Measurements from ENCODE around the gene ZMYM2.
"Not testable (repeated sequence)": the region's sequence is repeated elsewhere in the genome, so short reads cannot be mapped to it uniquely, and the experiment has no call there.

Gene ZMYM2

GRCh38 chr13:19984430-19985218, 26.1 kb downstream of the ZMYM2 start:
- DNase-seq: no peak

- no peak for DNase-seq
These were observed 26.7 kb downstream of the ZMYM2 start for GRCh38 chr13:19985219-19985556.

DNA sequence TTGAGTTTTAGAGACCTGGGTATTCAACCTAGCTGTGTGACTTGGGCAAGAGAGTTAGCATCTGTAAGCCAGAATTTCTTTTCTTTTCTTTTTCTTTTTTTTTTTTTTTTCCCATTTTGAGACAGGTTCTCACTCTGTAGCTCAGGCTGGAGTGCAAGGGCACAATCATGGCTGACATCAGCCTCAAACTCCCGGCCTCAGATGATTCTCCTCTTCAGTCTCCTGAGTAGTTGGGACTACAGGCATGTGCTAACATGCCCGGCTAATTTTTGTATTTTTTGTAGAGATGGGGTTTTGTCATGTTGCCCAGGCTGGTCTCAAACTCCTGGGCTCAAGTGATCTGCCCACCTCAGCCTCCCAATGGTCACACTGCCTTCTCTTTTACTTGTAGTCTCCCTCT, 33.0 kb downstream of the ZMYM2 start:
- no peak for DNase-seq

GRCh38 chr13:19993024-19993423, 34.5 kb downstream of the ZMYM2 start:
- no peak for DNase-seq

DNA sequence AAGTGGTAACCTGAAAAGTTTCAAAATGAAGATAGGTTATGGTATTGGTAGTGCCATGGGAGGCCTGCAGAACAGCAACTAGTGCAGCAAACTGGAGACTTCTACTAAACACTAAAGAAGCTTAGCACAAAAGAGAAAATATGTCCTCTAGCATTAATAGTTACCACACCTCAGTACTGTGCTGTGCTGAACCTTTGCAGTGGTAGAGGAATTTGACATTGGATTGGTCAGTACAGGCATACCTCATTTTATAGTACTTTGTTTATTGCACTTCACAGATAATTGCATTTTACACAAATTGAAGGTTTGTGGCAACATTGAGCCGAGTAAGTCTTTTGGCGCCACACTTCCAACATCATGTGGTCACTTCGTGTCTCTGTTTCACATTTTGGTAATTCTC, 40.4 kb downstream of the ZMYM2 start:
- no peak for DNase-seq

GRCh38 chr13:20000062-20000552, 41.6 kb downstream of the ZMYM2 start:
- DNase-seq: no peak

- DNase-seq: no peak
These were observed 43.1 kb downstream of the ZMYM2 start for GRCh38 chr13:20001366-20002190.

DNA sequence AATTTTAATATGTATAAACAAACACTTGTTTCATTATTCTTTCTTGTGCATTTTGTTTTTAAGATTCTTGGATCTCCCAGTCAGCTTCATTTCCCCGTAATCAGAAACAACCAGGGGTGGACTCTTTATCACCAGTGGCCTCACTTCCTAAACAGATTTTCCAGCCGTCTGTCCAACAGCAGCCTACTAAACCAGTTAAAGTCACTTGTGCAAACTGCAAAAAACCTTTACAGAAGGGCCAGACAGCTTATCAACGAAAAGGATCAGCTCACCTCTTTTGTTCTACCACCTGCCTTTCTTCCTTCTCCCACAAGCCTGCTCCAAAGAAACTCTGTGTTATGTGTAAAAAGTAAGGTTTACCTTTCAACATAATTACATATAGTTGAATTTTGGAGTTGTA, 44.3 kb downstream of the ZMYM2 start:
- no peak for DNase-seq

DNA sequence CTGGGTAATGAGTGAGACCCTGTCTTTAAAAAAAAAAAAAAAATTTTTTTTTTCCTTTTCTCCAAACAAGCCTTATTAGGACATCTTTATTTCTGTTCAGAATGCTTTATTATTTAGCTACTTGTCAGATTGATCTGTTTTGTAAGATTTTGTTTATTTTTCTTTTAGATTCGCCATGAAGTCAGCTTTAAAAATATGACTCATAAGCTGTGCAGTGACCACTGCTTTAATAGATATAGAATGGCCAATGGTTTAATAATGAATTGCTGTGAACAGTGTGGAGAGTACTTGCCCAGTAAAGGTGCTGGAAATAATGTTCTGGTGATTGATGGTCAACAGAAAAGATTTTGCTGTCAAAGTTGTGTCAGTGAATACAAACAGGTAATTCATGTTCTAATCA, 47.7 kb downstream of the ZMYM2 start:
- DNase-seq: no peak

DNA sequence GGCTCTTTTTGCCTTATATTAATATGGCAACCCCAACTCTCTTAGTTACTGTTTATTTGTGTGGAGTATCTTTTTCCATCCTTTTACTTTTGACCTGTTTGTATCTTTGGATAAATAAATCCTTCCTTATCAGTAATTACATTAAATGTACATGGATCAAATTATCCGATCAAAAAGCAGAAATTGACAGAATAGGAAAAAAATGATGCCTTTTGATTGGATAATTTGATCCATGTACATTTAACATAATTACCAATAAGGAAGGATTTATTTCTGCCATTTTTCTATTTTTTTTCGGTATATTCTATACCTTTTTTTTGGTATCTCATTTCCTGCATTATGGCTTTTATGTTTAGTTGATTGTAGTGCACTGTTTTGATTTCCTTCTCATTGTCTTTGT, 57.2 kb downstream of the ZMYM2 start:
- DNase-seq: no peak

- DNase-seq: no peak
These were observed 58.3 kb downstream of the ZMYM2 start for GRCh38 chr13:20016649-20017364.

DNA sequence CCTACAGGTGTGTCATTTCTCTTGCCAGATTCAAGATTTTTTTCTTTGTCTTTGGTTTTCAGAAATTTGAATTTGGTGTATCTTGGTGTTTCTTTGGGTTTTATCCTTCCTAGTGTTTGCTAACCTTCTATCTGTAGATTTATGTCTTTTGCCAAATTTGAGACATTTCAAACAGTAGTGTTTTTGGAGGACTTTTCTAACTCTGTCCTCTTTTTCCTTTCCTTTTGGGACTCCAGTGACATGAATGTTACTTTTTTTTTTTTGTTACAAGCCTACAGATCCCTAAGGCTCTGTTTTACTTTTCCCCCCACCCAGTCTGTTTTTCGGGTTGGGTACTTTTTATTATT, 58.8 kb downstream of the ZMYM2 start:
- no peak for DNase-seq

DNA sequence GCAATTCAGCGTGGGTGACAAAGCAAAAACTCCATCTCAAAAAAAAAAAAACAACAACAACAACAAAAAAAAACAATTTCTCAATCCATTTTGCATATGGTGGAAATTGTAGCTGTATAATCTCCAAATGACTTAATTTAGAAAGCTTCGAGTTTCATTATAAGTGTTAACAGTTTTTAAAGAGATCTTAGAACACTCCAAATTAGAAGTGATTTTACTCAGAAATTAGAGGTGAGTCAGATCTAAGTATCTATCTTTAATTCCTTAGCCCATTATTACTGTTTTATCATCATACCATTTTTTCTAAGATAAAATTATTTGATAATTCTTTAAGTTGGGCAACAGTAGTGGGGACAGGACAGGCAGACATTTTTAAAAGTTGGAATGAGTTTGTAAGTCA, 60.5 kb downstream of the ZMYM2 start:
- DNase-seq: no peak

DNA sequence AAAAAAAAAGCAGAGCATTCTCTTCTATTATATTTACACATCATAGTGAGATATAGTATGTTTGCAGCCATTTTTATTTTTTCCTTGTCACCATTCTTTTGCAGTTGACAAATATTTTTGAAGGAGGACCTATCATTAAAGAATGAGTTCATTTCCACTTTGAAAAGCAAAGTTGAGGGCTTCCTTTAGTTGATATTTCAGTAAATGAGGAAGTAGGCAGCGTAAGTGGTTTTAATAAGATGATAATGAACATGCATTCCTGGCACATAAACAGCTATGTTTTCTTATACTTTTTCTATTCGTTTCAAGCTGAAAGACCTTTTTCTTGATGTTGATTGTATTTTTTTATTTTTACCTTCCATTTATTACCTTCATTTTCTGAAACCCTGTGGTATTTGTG, 66.2 kb downstream of the ZMYM2 start:
- DNase-seq: no peak

DNA sequence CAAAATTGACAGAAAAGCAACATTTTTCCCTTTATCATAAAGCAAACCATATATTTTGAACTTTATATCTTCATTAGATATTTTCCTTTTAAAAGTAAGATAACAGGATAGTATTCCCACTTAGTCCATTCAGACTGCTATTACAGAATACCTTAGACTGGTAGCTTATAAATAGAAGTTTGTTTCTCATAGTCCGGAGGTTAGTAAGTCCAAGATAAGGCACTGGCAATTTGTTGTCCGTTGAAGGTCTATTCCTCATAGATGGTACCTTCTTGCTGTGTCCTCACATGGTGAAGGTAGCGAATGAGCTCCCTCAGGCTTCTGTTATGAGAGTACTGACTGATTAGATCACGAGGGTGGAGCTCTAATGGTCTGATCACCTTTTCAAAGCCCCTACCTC, 70.4 kb downstream of the ZMYM2 start:
- no peak for DNase-seq

DNA sequence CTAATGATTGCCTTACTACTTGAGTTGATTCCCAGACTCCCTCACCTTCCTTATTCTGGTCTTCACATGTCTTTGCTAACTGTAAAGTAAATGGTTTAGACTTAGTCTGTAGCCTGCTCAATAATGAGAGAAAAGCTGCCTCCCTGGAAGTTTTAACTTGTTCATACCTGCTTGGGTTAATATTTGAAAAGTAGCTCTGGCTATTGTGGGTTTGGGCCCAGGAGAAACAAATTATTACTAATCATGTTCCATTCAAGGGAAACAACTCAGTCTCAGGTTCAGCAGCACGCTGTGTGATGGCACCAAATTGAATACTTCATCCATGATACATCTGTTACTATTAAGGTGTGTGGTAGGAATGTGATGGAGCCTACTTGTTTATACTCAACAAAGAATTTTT, 75.0 kb downstream of the ZMYM2 start:
- no peak for DNase-seq

GRCh38 chr13:20035130-20035529, 76.6 kb downstream of the ZMYM2 start:
- DNase-seq: no peak

GRCh38 chr13:20037908-20038307, 79.4 kb downstream of the ZMYM2 start:
- no peak for DNase-seq

- not testable (repeated sequence) for DNase-seq
These were observed 84.1 kb downstream of the ZMYM2 start for GRCh38 chr13:20042603-20043002.

DNA sequence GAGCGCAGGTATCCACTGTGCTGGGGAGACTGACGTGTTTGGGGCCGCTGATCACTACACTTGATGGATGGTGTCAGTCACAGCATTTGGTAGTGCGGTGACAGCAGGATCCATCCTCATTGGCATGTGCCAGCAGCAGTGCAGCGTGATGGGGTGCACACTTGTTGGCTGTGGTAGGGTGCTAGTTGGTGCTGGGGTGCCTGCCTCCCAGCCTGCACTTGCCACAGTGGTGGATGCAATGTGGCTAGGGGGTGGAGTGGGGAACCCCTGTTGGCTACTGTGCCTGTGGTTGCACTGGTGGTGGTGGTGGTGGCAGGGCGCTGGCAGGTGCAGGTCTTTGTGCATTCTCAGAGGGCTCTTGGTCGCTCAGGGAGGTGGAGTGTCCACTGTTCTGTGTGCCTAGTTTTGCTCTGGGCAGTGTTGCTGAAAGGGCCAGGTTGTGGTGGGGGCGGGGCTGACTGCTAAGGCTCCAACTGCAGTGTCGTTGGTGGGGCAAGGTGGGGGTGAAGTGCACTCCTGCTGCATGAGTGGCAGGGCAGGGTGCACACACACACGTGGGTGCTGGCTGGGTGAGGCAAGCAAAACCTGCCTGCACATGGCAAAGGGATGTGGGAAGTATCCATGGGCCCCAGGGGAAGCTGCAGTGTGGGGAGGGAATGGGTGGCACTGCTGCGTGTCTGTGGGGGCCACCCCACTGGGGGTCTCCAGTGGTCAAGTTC, 84.8 kb downstream of the ZMYM2 start:
- DNase-seq: no peak

DNA sequence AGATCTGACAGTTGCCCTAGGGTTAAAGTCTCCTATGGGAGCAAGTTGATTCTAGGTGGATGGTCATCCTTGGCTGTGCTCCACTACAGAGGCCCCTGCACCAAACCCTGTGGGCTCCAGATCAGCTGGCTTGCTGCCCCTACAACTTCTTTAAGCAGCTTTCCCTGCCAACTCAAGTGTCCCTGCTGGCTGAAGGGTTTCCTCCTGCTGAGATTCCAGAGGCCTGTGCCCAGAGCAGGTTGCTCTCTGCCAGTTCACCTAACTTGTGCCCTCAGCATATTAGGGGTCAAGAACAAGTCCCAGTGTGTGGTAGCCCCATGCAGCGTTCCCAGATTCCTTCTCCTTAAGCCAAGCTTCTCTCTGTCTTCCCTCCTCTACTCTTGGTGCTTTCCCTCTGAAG, 85.6 kb downstream of the ZMYM2 start:
- no peak for DNase-seq

GRCh38 chr13:20045950-20046548, 87.5 kb downstream of the ZMYM2 start:
- DNase-seq: no peak
